Inflammatory macrophage treated with lipopolysaccharide for 4 hours (primary cell): ENCODE results near the gene DGCR8.
"Not testable (repeated sequence)": the region's sequence is repeated elsewhere in the genome, so short reads cannot be mapped to it uniquely, and the experiment has no call there.

Experiments
- DNase-seq: peaks from one replicate; pipeline ENCODE4 v3.0.0-alpha.2; 2020

Gene DGCR8

GRCh38 chr22:20156611-20157429 lies 76.8 kb downstream of the DGCR8 start:
- DNase-seq: peak; percentile 62

- DNase-seq: no peak
These were observed 77.6 kb downstream of the DGCR8 start for GRCh38 chr22:20157430-20158183.

GRCh38 chr22:20158391-20159036 lies 78.5 kb downstream of the DGCR8 start:
- no peak for DNase-seq

GRCh38 chr22:20159076-20159475 lies 79.0 kb downstream of the DGCR8 start:
- no peak for DNase-seq

GRCh38 chr22:20159531-20159930 lies 79.5 kb downstream of the DGCR8 start:
- DNase-seq: not testable (repeated sequence)

GRCh38 chr22:20160041-20160440 lies 80.0 kb downstream of the DGCR8 start:
- DNase-seq: no peak
